Suprapubic skin (tissue), 4 donors: ENCODE measurements around the gene EMC6.

Experiments used
- CTCF ChIP-seq, 2 donors: fragments of 200-600 bp in 1 of 2; fragments of 450-650 bp in 1 of 2; sonication (generic) in 1 of 2; IDR thresholded peaks; one replicate each; pipeline ENCODE4 v1.5.1; 2016 to 2019; ENCODE audit warnings: antibody characterized with exemption in 2 of 2, mild to moderate bottlenecking in 1 of 2, moderate library complexity in 1 of 2
- POLR2A ChIP-seq, 2 donors: fragments of 450-650 bp; IDR thresholded peaks; one replicate each; pipeline ENCODE4 v1.6.1; 2017; ENCODE audit warnings: antibody characterized with exemption in 2 of 2, mild to moderate bottlenecking in 2 of 2, moderate library complexity in 2 of 2
- POLR2AphosphoS5 ChIP-seq, 3 donors: sonication (generic); formaldehyde crosslinking; IDR thresholded peaks; one replicate each; pipeline ENCODE4 v1.6.1; 2017; ENCODE audit warnings: antibody characterized with exemption in 3 of 3

GRCh38 chr17:3690094-3690715 is 21.6 kb downstream of the EMC6 start:
- TF ChIP-seq POLR2AphosphoS5 (IDR thresholded peaks at IDR 0.05) (no peak), CTCF (IDR thresholded peaks at IDR 0.05) (no peak), POLR2A (IDR thresholded peaks at IDR 0.05) (no peak)
